SK-N-MC (cell line): Measurements from ENCODE around the gene BCL2L13.

Source experiments
- EZH2 ChIP-seq: fragments of 200-600 bp; sonication (generic); IDR thresholded peaks from one replicate; pipeline ENCODE4 v1.6.1; 2017; ENCODE audit warnings: antibody characterized with exemption
- FOXP2 ChIP-seq: optimal IDR thresholded peaks from 2 replicates; pipeline ENCODE3; 2011; ENCODE audit warnings: mild to moderate bottlenecking, moderate library complexity; ENCODE audit not compliant: insufficient read depth; ENCODE audit errors: extremely low read length, control extremely low read depth
- POLR2AphosphoS5 ChIP-seq: IDR thresholded peaks from 2 replicates; pipeline ENCODE4 v1.6.1; 2012; ENCODE audit warnings: mild to moderate bottlenecking, low read depth, low read length, borderline replicate concordance

- no peak for TF ChIP-seq EZH2
- no peak for TF ChIP-seq POLR2AphosphoS5
- no peak for TF ChIP-seq FOXP2
These were observed 34.9 kb upstream of the BCL2L13 start for GRCh38 chr22:17603668-17604067.
